Psoas muscle (tissue), 8 donors: ENCODE data around the gene FMO2. TPM values are rescaled to one million over a fixed set of nuclear protein-coding genes. Genes with fewer than 3 reads are reported as not detected.

Experiments used
- ATAC-seq, 4 donors: fragments of 200-7000 bp; cut with Tn5 transposase; one replicate each; pipeline ENCODE4 v1.9.1; 2020; ENCODE audit warnings: moderate library complexity in 3 of 4, mild to moderate bottlenecking in 2 of 4
- DNase-seq, 2 donors: peaks; one replicate each; pipeline ENCODE4 v3.0.0-alpha.2; 2020
- H3K27ac ChIP-seq: fragments of 200-600 bp; one replicate; pipeline ENCODE4 v1.8.0; 2022
- H3K27me3 ChIP-seq, 3 donors: fragments of 200-600 bp in 1 of 3; one replicate each; pipeline versions ENCODE4 v1.6.1 to v1.8.0; 2013 to 2022; ENCODE audit warnings: low read length in 2 of 3, mild to moderate bottlenecking in 2 of 3, moderate library complexity in 1 of 3; ENCODE audit not compliant: insufficient read depth in 3 of 3
- H3K36me3 ChIP-seq, 2 donors: fragments of 200-600 bp in 1 of 2; one replicate each; pipeline versions ENCODE4 v1.6.1 to v1.8.0; 2013 to 2022; ENCODE audit warnings: low read depth in 1 of 2, mild to moderate bottlenecking in 1 of 2, moderate library complexity in 1 of 2; ENCODE audit not compliant: insufficient read depth in 1 of 2
- H3K4me1 ChIP-seq: fragments of 200-600 bp; one replicate; pipeline ENCODE4 v1.8.0; 2022
- H3K4me3 ChIP-seq: fragments of 200-600 bp; one replicate; pipeline ENCODE4 v1.8.0; 2022; ENCODE audit warnings: mild to moderate bottlenecking
- H3K9me3 ChIP-seq: fragments of 200-600 bp; one replicate; pipeline ENCODE4 v1.8.0; 2022
- CTCF ChIP-seq: fragments of 200-600 bp; IDR thresholded peaks from one replicate; pipeline ENCODE4 v1.8.0; 2022; ENCODE audit warnings: antibody characterized with exemption
- WGBS, 3 donors: extraction: QIAGEN DNeasy Blood & Tissue Kit; methylation state at CpG; one replicate each; pipeline versions ENCODE4 v1.1.6 to v1.1.7; 2013; 5-methylcytosine and 5-hydroxymethylcytosine counted together
- intact Hi-C, 2 donors: fragments of 100-400 bp; cut with DNase I; formaldehyde crosslinking; loops; one replicate each; pipeline versions ENCODE4 v1.11.0 to v1.14.2; 2022
- long read RNA-seq, 2 donors: library from polyadenylated mRNA; unstranded; transcript quantifications; one replicate each; pipeline ENCODE4 v2.0.0, GENCODE V29; 2021
- polyA plus RNA-seq, 3 donors: library from polyadenylated mRNA; stranded (reverse); fragments of 200-250 nt; gene quantifications; one replicate each; pipeline ENCODE4 v1.2.3, GENCODE V29; 2013
- total RNA-seq, 4 donors: library from RNA; stranded (reverse); fragmentation: NEBNext Ultra II Directional in 2 of 4; extraction: Animal tissue kit (Norgen Biotek cat#: 25700) in 2 of 4; gene quantifications; one replicate each; pipeline versions ENCODE4 v1.2.1 to v1.2.4, GENCODE V29; 2021 to 2023
- donor health status: healthy with polysubstance abuse.
- donor health status: DM: no; HTN: no; CAD: no; lungs with moderate emphysema.
- donor health status: Bipolar disorder and iron deficiency.
- donor health status: healthy.
- donor health status: DM: yes; HTN: yes; CAD: no.
- donor health status: DM: no; HTN: no; CAD: no.
- donor health status: DM: no; HTN: no; CAD: no.
- donor health status: DM: yes; HTN: yes; CAD: no.

Gene FMO2
- total RNA-seq (10 to 100 TPM; 16.3 to 54.1 (median 17.8) TPM), polyA plus RNA-seq (10 to 100 TPM in 1 of 3 donors, 1 to 10 TPM in 2; 6.9 to 17.2 (median 9.4) TPM)
- long read RNA-seq, donor 1, partial matches to known transcripts: 1 of 6 reads
- long read RNA-seq, donor 1, other reads (novel, unspliced or antisense): 3 of 6 reads
- long read RNA-seq, donor 2, partial matches to known transcripts: 4 of 20 reads
- long read RNA-seq, donor 2, other reads (novel, unspliced or antisense): 15 of 20 reads

- no peak for DNase-seq
- no peaks in the 10 kb centered on the region for H3K4me1 ChIP-seq
- H3K4me3 ChIP-seq: peak within 1 kb of the TSS; percentile 62
- H3K36me3 ChIP-seq: no peaks in the 10 kb centered on the region
- no peaks in the 10 kb centered on the region for H3K9me3 ChIP-seq
- 34 to 45% (median 37%) methylated on average over 6 of the region's 6 CpGs for WGBS, 3 donors
- peak in 3 of 4 donors; percentile 25 to 61 (median 37) for ATAC-seq
- peak within 1 kb of the TSS; percentile 62 for H3K27ac ChIP-seq
- intact Hi-C loops: no loop called here
- TF ChIP-seq CTCF: no peak
- no peaks in the 10 kb centered on the region for H3K27me3 ChIP-seq
These were observed at the start of gene FMO2 for GRCh38 chr1:171185091-171185490. FMO2 (plus strand) TSS chr1:171185300; CDS start chr1:171185714, 414 bp downstream.

- intact Hi-C loops: loop anchor here in 1 of 2 donors (5.0 kb wide), 1 partner anchor 45 kb away; no protein-coding TSS in a partner anchor
- ATAC-seq (no peak), DNase-seq (no peak)
- no peak overlapping the region for H3K27ac ChIP-seq
- TF ChIP-seq CTCF: no peak
- no peaks in the 10 kb centered on the region for H3K36me3 ChIP-seq
- no peaks in the 10 kb centered on the region for H3K9me3 ChIP-seq
- H3K4me1 ChIP-seq: peaks cover 8% of the 10 kb centered on the region
- no peak overlapping the region for H3K4me3 ChIP-seq
- 49 to 61% (median 55%) methylated on average over 2 of the region's 2 CpGs for WGBS, 3 donors
- H3K27me3 ChIP-seq: no peaks in the 10 kb centered on the region
These were observed 47.5 kb upstream of the FMO2 start for GRCh38 chr1:171137580-171137979.

- H3K27ac ChIP-seq: no peak overlapping the region
- ATAC-seq: peak in 1 of 4 donors; percentile 21
- 41 to 43% (median 43%) methylated on average over 2 of the region's 2 CpGs for WGBS, 3 donors
- DNase-seq: no peak
- no peak overlapping the region for H3K4me3 ChIP-seq
- no peaks in the 10 kb centered on the region for H3K9me3 ChIP-seq
- H3K4me1 ChIP-seq: peaks cover 8% of the 10 kb centered on the region
- intact Hi-C loops: loop anchor here in 1 of 2 donors (5.0 kb wide), 1 partner anchor 43 kb away; no protein-coding TSS in a partner anchor
- no peaks in the 10 kb centered on the region for H3K27me3 ChIP-seq
- no peaks in the 10 kb centered on the region for H3K36me3 ChIP-seq
- no peak for TF ChIP-seq CTCF
These were observed 46.1 kb upstream of the FMO2 start for GRCh38 chr1:171138980-171139379.

- WGBS, 3 donors: 80 to 94% (median 82%) methylated on average over 4 of the region's 4 CpGs
- no peak overlapping the region for H3K4me3 ChIP-seq
- TF ChIP-seq CTCF: no peak
- ATAC-seq: no peak
- H3K27ac ChIP-seq: peak overlapping the region; percentile 75
- H3K36me3 ChIP-seq: no peaks in the 10 kb centered on the region
- H3K9me3 ChIP-seq: no peaks in the 10 kb centered on the region
- intact Hi-C loops: loop anchor here in 1 of 2 donors (5.0 kb wide), 1 partner anchor 42 kb away; no protein-coding TSS in a partner anchor
- no peak for DNase-seq
- peaks cover 8% of the 10 kb centered on the region for H3K4me1 ChIP-seq
- H3K27me3 ChIP-seq: no peaks in the 10 kb centered on the region
These were observed 45.2 kb upstream of the FMO2 start for GRCh38 chr1:171139890-171140289.
